HEK293T (cell line): Measurements from ENCODE around the gene OR2A5.

Source experiments
- ARNT ChIP-seq: fragments of 450-650 bp; IDR thresholded peaks from 2 replicates; pipeline ENCODE4 v1.6.1; 2017; ENCODE audit warnings: mild to moderate bottlenecking
- BHLHE40 ChIP-seq: fragments of 450-650 bp; IDR thresholded peaks from 2 replicates; pipeline ENCODE4 v1.6.1; 2016; ENCODE audit warnings: mild to moderate bottlenecking, moderate library complexity, borderline replicate concordance
- CTBP1 ChIP-seq: fragments of 450-650 bp; IDR thresholded peaks from 2 replicates; pipeline ENCODE4 v1.6.1; 2016; ENCODE audit warnings: borderline replicate concordance
- ELF4 ChIP-seq: fragments of 450-650 bp; IDR thresholded peaks from 2 replicates; pipeline ENCODE4 v1.6.1; 2017; ENCODE audit warnings: antibody characterized with exemption
- FOXK2 ChIP-seq: fragments of 450-650 bp; IDR thresholded peaks from 2 replicates; pipeline ENCODE4 v1.6.1; 2016; ENCODE audit warnings: mild to moderate bottlenecking
- FOXM1 ChIP-seq: fragments of 450-650 bp; IDR thresholded peaks from 2 replicates; pipeline ENCODE4 v1.6.1; 2017; ENCODE audit warnings: mild to moderate bottlenecking, borderline replicate concordance
- L3MBTL2 ChIP-seq: fragments of 450-650 bp; conservative IDR thresholded peaks from 2 replicates; pipeline ENCODE4 v1.6.1; 2016; ENCODE audit warnings: mild to moderate bottlenecking
- NFRKB ChIP-seq: fragments of 450-650 bp; IDR thresholded peaks from 2 replicates; pipeline ENCODE4 v1.6.1; 2016; ENCODE audit warnings: mild to moderate bottlenecking, moderate library complexity
- PKNOX1 ChIP-seq: fragments of 450-650 bp; IDR thresholded peaks from 2 replicates; pipeline ENCODE4 v1.6.1; 2016
- SP1 ChIP-seq: fragments of 450-650 bp; IDR thresholded peaks from 2 replicates; pipeline ENCODE4 v1.6.1; 2017
- SUZ12 ChIP-seq: fragments of 450-650 bp; IDR thresholded peaks from 2 replicates; pipeline ENCODE4 v1.6.1; 2016; ENCODE audit warnings: mild to moderate bottlenecking
- TARDBP ChIP-seq: fragments of 450-650 bp; IDR thresholded peaks from 2 replicates; pipeline ENCODE4 v1.6.1; 2016

- TF ChIP-seq ELF4, result no peak
- TF ChIP-seq SUZ12, result no peak
- TF ChIP-seq SP1, result no peak
- no peak for TF ChIP-seq L3MBTL2
- TF ChIP-seq FOXK2, result no peak
- TF ChIP-seq ARNT, result no peak
- TF ChIP-seq BHLHE40, result no peak
- TF ChIP-seq FOXM1, result no peak
- TF ChIP-seq NFRKB, result no peak
- TF ChIP-seq PKNOX1, result no peak
- TF ChIP-seq CTBP1, result no peak
- TF ChIP-seq TARDBP, result no peak
These were observed 25.6 kb downstream of the OR2A5 start for GRCh38 chr7:144074374-144074773.
